Type B pancreatic cell (in vitro differentiated cells): ENCODE data around the gene PSME1. TPM values are rescaled to one million over a fixed set of nuclear protein-coding genes. Genes with fewer than 3 reads are reported as not detected.

Experiments used
- DNase-seq: peaks from one replicate; pipeline ENCODE4 v3.0.0; 2021; ENCODE audit warnings: mixed read lengths; ENCODE audit not compliant: unreplicated experiment; ENCODE audit errors: extremely low spot score
- H3K27ac Mint-ChIP-seq: 2 replicates; pipeline ENCODE4 v1.8.0; 2021; ENCODE audit warnings: mild to moderate bottlenecking, mixed read lengths
- H3K27me3 Mint-ChIP-seq: 2 replicates; pipeline ENCODE4 v1.8.0; 2021; ENCODE audit warnings: mixed read lengths
- H3K36me3 Mint-ChIP-seq: 2 replicates; pipeline ENCODE4 v1.8.0; 2021; ENCODE audit warnings: mixed read lengths
- H3K4me1 Mint-ChIP-seq: one replicate; pipeline ENCODE4 v1.8.0; 2021; ENCODE audit warnings: mixed read lengths; ENCODE audit not compliant: unreplicated experiment
- H3K4me3 Mint-ChIP-seq: 2 replicates; pipeline ENCODE4 v1.8.0; 2021; ENCODE audit warnings: mild to moderate bottlenecking, mixed read lengths
- H3K9me3 Mint-ChIP-seq: 2 replicates; pipeline ENCODE4 v1.8.0; 2021; ENCODE audit warnings: mixed read lengths
- total RNA-seq: library from RNA; stranded (reverse); gene quantifications from 2 replicates; pipeline ENCODE4 v1.2.1, GENCODE V29; 2021; ENCODE audit warnings: low replicate concordance
- TF ChIP-seq, protein P1 (sequence below): fragments of 200-600 bp; sonication (generic); conservative IDR thresholded peaks from 2 replicates; pipeline ENCODE4 v1.5.0; 2021; ENCODE audit warnings: antibody characterized with exemption, mild to moderate bottlenecking

The PSME1 gene
- total RNA-seq, 1 donor from 2014 or later = 142 TPM

GRCh38 chr14:24119691-24120090 is 16.3 kb upstream of the PSME1 start:
- no peaks in the 10 kb centered on the region for H3K27me3 Mint-ChIP-seq
- H3K27ac Mint-ChIP-seq = no peak overlapping the region
- peaks cover 18% of the 10 kb centered on the region for H3K4me1 Mint-ChIP-seq
- peaks cover 30% of the 10 kb centered on the region for H3K36me3 Mint-ChIP-seq
- no peak for DNase-seq
- TF ChIP-seq, protein P1, sequence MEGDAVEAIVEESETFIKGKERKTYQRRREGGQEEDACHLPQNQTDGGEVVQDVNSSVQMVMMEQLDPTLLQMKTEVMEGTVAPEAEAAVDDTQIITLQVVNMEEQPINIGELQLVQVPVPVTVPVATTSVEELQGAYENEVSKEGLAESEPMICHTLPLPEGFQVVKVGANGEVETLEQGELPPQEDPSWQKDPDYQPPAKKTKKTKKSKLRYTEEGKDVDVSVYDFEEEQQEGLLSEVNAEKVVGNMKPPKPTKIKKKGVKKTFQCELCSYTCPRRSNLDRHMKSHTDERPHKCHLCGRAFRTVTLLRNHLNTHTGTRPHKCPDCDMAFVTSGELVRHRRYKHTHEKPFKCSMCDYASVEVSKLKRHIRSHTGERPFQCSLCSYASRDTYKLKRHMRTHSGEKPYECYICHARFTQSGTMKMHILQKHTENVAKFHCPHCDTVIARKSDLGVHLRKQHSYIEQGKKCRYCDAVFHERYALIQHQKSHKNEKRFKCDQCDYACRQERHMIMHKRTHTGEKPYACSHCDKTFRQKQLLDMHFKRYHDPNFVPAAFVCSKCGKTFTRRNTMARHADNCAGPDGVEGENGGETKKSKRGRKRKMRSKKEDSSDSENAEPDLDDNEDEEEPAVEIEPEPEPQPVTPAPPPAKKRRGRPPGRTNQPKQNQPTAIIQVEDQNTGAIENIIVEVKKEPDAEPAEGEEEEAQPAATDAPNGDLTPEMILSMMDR = no peak
- no peaks in the 10 kb centered on the region for H3K9me3 Mint-ChIP-seq
- H3K4me3 Mint-ChIP-seq = no peak overlapping the region

- Mint-ChIP-seq H3K27ac (no peak overlapping the region), H3K4me3 (no peak overlapping the region), H3K4me1 (peaks cover 7% of the 10 kb centered on the region), H3K9me3 (no peaks in the 10 kb centered on the region), H3K36me3 (peaks cover 24% of the 10 kb centered on the region), H3K27me3 (no peaks in the 10 kb centered on the region)
- TF ChIP-seq, protein P1 = no peak
- DNase-seq = no peak
Observed at GRCh38 chr14:24121210-24121609, 14.8 kb upstream of the PSME1 start.

DNA sequence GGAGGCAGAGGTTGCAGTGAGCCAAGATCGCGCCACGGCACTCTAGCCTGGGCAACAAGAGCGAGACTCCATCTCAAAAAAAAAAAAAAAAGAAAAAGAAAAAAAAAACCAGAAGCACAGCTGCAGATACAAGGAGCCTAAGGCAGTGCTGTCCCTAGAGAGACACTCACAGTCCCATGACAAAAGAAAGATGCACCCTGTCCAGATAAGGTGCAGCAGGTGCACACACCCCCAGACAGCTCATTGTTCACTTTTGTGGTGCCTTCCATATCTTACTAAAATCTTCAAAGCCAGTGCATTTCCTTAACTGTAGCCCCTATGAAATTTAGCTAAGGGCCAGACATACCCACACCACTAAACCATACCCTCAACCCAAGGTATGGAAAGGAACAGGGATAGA is 13.6 kb upstream of the PSME1 start:
- H3K27ac Mint-ChIP-seq = no peak overlapping the region
- H3K4me1 Mint-ChIP-seq = no peaks in the 10 kb centered on the region
- no peak overlapping the region for H3K4me3 Mint-ChIP-seq
- H3K9me3 Mint-ChIP-seq = no peaks in the 10 kb centered on the region
- H3K36me3 Mint-ChIP-seq = peaks cover 20% of the 10 kb centered on the region
- TF ChIP-seq, protein P1 = no peak
- H3K27me3 Mint-ChIP-seq = no peaks in the 10 kb centered on the region
- DNase-seq = no peak

- Mint-ChIP-seq H3K4me3 (no peak overlapping the region), H3K27ac (no peak overlapping the region), H3K9me3 (no peaks in the 10 kb centered on the region), H3K27me3 (no peaks in the 10 kb centered on the region), H3K4me1 (no peaks in the 10 kb centered on the region), H3K36me3 (peaks cover 20% of the 10 kb centered on the region)
- TF ChIP-seq, protein P1 = no peak
- DNase-seq = no peak
Observed at GRCh38 chr14:24122898-24123297, 13.1 kb upstream of the PSME1 start.

- TF ChIP-seq, protein P1 = no peak
- DNase-seq = no peak
- H3K4me3 Mint-ChIP-seq = peak overlapping the region; percentile 31
- no peaks in the 10 kb centered on the region for H3K4me1 Mint-ChIP-seq
- H3K27ac Mint-ChIP-seq = peak overlapping the region; percentile 75
- H3K27me3 Mint-ChIP-seq = no peaks in the 10 kb centered on the region
- H3K9me3 Mint-ChIP-seq = no peaks in the 10 kb centered on the region
- H3K36me3 Mint-ChIP-seq = peaks cover 15% of the 10 kb centered on the region
Observed at GRCh38 chr14:24123424-24124417, 12.3 kb upstream of the PSME1 start.
